IPS-18a (cell line): ENCODE results near the gene AUP1.

Experiments
- H3K27ac ChIP-seq: one replicate; pipeline ENCODE4 v1.5.1; 2013; ENCODE audit warnings: low read length
- H3K27me3 ChIP-seq: one replicate; pipeline ENCODE4 v1.6.1; 2013; ENCODE audit warnings: mild to moderate bottlenecking, low read length; ENCODE audit not compliant: control insufficient read depth, insufficient read depth
- H3K36me3 ChIP-seq: one replicate; pipeline ENCODE4 v1.6.1; 2013; ENCODE audit warnings: low read depth, low read length; ENCODE audit not compliant: control insufficient read depth
- H3K4me1 ChIP-seq: one replicate; pipeline ENCODE4 v1.6.1; 2013; ENCODE audit warnings: low read depth, low read length; ENCODE audit not compliant: control insufficient read depth
- H3K4me3 ChIP-seq: one replicate; pipeline ENCODE4 v1.5.1; 2013; ENCODE audit warnings: low read length
- H3K9ac ChIP-seq: one replicate; pipeline ENCODE4 v1.6.1; 2013; ENCODE audit warnings: mild to moderate bottlenecking, low read length, moderate library complexity
- H3K9me3 ChIP-seq: one replicate; pipeline ENCODE4 v1.6.1; 2013; ENCODE audit warnings: low read depth, low read length; ENCODE audit not compliant: control insufficient read depth

Gene AUP1

DNA sequence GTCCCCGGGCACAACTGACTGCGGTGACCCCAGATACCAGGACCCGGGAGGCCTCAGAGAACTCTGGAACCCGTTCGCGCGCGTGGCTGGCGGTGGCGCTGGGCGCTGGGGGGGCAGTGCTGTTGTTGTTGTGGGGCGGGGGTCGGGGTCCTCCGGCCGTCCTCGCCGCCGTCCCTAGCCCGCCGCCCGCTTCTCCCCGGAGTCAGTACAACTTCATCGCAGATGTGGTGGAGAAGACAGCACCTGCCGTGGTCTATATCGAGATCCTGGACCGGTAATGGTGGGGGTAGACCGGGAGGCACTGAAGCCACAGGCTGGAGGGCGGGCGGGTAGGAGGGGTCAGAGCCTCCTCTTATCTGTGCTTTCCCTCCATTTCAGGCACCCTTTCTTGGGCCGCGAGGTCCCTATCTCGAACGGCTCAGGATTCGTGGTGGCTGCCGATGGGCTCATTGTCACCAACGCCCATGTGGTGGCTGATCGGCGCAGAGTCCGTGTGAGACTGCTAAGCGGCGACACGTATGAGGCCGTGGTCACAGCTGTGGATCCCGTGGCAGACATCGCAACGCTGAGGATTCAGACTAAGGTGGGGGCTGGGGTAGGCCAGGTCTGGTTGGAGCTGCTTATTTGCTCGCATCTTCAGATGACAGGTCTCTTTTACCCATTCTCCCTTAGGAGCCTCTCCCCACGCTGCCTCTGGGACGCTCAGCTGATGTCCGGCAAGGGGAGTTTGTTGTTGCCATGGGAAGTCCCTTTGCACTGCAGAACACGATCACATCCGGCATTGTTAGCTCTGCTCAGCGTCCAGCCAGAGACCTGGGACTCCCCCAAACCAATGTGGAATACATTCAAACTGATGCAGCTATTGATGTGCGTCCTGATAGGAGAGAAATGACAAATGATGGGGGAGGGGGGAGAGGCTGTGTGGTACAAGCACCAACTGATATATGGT, 1.0 kb upstream of the AUP1 start:
- Histone ChIP-seq H3K4me3 (peak overlapping the region; percentile 98), H3K9me3 (no peaks in the 10 kb centered on the region), H3K27me3 (no peaks in the 10 kb centered on the region), H3K27ac (no peak overlapping the region), H3K4me1 (no peaks in the 10 kb centered on the region), H3K36me3 (peaks cover 33% of the 10 kb centered on the region), H3K9ac (peak overlapping the region; percentile 64)

- peaks cover 25% of the 10 kb centered on the region for H3K36me3 ChIP-seq
- H3K4me1 ChIP-seq: no peaks in the 10 kb centered on the region
- no peaks in the 10 kb centered on the region for H3K9me3 ChIP-seq
- peak overlapping the region; percentile 94 for H3K9ac ChIP-seq
- H3K27ac ChIP-seq: peak overlapping the region; percentile 88
- peak overlapping the region; percentile 98 for H3K4me3 ChIP-seq
- no peaks in the 10 kb centered on the region for H3K27me3 ChIP-seq
Measured at GRCh38 chr2:74528600-74529356, 728 bp downstream of the AUP1 start.

DNA sequence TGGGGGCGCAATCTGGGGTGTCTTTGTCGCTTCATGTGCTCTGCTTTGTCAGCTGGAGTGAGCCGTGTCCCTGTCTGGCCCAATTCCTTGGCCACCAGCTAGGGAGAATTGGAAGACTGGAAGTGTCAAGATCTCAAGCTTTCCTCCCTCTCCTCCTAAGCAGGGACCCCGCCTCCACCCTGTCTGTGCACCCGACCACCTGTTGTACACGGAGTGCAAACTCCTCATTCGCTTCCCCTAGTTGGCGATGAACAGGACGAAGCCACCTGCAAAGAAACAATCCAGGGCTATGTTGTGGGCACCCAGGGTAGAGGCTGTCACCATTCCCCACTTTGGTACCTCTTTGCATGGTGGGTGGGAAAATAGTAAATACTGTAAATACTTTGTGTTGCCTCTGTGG, 1.8 kb downstream of the AUP1 start:
- H3K9ac ChIP-seq: no peak overlapping the region
- no peak overlapping the region for H3K27ac ChIP-seq

DNA sequence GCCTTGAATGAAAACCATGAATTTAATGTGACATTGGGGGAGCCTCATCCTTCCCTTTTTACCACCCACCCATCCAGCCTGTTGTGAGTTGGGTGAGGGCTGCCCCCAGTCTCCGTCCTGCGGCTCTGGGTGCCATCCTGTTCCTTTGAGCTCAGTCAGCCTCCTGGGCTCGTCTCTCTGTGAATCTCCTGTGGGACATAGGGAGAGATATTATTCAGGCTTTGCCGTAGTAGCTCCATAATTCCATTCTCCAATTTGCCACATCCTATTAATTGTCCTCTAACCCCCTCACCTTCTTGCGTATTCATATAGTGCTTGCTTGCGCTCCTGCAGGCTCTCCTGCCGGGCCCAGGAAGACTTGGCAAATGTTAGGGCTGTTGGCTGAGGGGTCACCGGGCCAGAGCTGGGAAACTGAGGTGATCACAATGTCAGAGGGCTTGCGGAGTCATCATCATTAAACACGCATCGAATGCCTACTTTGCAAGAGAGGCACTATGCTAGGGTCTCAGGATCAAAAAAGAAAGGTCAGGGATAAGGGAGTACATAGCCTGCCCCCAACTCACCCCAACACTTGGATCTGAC, 2.8 kb downstream of the AUP1 start:
- Histone ChIP-seq H3K9me3 (no peaks in the 10 kb centered on the region), H3K9ac (no peak overlapping the region), H3K4me1 (no peaks in the 10 kb centered on the region), H3K27me3 (peaks cover 19% of the 10 kb centered on the region), H3K36me3 (peaks cover 14% of the 10 kb centered on the region), H3K4me3 (no peak overlapping the region), H3K27ac (no peak overlapping the region)

More for the DNA sequence above, 1.8 kb downstream of the AUP1 start:
- Histone ChIP-seq H3K36me3 (peaks cover 16% of the 10 kb centered on the region), H3K9me3 (no peaks in the 10 kb centered on the region), H3K4me1 (no peaks in the 10 kb centered on the region), H3K27me3 (peaks cover 9% of the 10 kb centered on the region), H3K4me3 (no peak overlapping the region)

DNA sequence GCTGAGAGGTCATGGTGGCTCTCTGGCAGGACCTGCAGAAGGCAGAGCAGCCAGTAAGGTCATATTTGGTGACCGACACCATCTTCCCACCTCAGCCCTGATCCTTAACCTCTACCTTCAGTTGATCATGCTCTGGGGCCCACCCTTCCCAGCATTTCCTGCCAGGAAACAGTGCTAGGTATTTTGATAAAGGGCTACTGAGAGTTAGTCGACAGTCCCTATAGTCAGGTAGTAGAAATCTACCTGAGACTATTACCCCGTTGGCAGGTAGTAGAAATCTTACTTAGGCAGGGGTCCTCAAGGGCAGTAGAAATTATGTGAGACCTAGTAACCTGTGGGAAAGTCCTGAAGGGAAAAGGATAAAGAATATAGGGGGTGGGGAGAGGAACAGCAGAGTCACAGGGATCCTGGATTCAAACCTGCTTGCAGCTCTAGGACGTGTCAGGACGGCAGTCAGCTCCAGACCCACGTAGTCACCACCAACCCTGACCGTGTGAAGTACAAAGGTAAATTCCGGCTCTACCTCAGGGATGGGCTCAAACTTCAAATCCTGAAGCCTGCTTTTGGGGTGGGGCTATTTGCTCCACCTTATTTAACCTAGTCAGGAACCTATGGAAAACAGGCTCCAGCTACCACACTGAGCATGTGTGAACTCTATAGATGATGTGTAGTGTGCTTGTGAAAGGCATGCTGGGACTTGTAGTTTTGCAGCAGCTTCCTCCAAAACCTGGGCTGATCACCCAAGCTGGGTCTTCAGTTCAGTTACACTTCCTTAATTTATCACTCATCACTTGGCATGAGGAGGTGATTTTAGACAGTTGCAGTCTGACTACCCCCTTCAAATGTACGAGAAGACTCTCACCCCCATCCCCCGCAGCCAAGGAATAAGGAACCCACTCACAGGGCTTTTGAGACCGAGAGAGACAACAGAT, 3.5 kb downstream of the AUP1 start, which contains the start of gene DQX1:
TSS of gene DQX1 (minus strand) at position 515 of the 932 bp plus-strand sequence. CDS start at position 13, 502 bp downstream.
- Histone ChIP-seq H3K27ac (no peak within 1 kb of the TSS), H3K27me3 (peaks cover 27% of the 10 kb centered on the region), H3K36me3 (peaks cover 14% of the 10 kb centered on the region), H3K9me3 (no peaks in the 10 kb centered on the region), H3K4me3 (no peak within 1 kb of the TSS), H3K9ac (no peak within 1 kb of the TSS), H3K4me1 (no peaks in the 10 kb centered on the region)

DNA sequence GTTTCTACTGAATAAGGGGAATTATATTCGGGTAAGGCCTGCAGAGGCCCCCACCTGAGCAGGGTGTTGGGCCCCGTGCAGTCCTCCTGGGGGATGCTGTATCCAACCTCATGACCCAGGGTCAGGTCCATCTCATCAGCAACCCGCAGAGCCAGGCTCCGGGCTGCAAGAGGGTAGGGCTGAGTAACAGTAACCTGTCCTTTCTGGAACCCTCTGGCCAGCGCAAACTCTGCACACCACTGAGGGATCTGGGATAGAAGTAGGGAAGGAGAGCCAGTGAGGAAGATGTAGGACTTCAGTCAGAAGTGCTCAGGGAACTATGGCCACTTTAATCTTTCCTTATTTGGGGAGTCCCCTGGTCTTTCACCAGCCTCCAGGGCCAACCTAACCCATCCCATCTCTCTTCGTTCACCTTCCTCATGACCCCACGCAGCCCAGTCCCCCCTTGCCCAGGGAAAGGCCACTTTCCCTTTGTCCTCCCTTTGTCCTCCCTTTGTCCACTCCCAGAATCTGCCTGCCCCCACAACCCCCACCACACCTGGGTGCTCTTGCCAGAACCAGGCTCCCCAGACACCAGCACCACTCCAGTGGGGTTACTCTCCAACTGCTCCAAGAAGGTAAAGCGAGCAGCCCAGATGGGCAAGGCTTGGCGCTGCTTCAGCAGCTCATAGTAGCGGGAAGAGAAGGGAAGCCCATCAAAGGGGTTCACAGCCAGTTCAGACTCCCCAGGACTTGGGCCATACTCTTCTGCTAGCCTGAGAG, 4.4 kb downstream of the AUP1 start:
- Histone ChIP-seq H3K9me3 (no peaks in the 10 kb centered on the region), H3K36me3 (peaks cover 14% of the 10 kb centered on the region), H3K27me3 (peaks cover 35% of the 10 kb centered on the region), H3K4me3 (no peak overlapping the region), H3K27ac (no peak overlapping the region), H3K4me1 (no peaks in the 10 kb centered on the region), H3K9ac (no peak overlapping the region)

- H3K27me3 ChIP-seq: peaks cover 47% of the 10 kb centered on the region
- no peak overlapping the region for H3K9ac ChIP-seq
- no peak overlapping the region for H3K27ac ChIP-seq
- H3K36me3 ChIP-seq: peaks cover 14% of the 10 kb centered on the region
- H3K4me1 ChIP-seq: no peaks in the 10 kb centered on the region
- no peaks in the 10 kb centered on the region for H3K9me3 ChIP-seq
- H3K4me3 ChIP-seq: no peak overlapping the region
Measured at GRCh38 chr2:74524005-74524404, 5.5 kb downstream of the AUP1 start.

DNA sequence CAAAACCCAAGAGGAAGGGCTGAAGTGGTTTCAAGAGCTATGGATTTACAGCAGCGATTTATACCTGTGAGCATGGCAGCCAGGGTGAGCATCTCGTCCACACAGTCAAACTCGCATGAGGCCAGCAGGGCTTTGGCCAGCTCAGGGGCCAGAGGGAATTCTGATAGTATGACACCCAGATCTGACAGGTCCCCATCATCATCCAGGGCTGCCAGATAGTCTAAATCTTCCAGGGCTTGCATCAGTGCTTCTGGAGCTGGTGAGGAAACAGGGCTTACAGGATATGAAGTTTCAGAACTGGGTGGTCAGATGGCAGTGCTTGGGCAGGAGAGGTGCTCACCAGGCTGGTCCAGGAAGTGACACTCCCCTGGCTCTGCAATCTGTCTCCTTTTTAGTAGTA, 7.0 kb downstream of the AUP1 start:
- Histone ChIP-seq H3K9me3 (no peaks in the 10 kb centered on the region), H3K9ac (no peak overlapping the region), H3K27me3 (peaks cover 61% of the 10 kb centered on the region), H3K36me3 (peaks cover 13% of the 10 kb centered on the region), H3K4me1 (no peaks in the 10 kb centered on the region), H3K27ac (no peak overlapping the region), H3K4me3 (no peak overlapping the region)

DNA sequence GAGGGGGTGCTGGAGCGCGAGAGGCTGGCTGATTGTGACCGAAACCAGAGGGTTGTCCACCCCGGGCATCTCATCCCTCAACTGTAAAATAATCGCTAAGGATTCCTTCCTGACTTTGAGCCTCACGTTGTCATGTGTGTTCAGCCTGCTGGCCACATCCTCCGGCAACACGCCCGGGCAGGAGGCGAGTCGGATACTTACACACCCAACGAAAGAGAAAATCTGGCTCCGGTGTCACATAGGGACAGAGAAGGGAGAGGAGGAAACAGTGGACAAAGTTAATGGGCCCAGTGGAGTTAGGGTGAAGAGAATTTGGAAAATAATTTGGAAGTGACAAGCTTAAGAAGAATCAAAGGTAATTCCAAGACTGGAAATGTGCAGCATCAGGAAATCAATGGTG, 12.9 kb downstream of the AUP1 start:
- no peak overlapping the region for H3K4me3 ChIP-seq
- H3K9me3 ChIP-seq: no peaks in the 10 kb centered on the region
- H3K4me1 ChIP-seq: no peaks in the 10 kb centered on the region
- no peak overlapping the region for H3K27ac ChIP-seq
- H3K27me3 ChIP-seq: peaks cover 100% of the 10 kb centered on the region
- no peaks in the 10 kb centered on the region for H3K36me3 ChIP-seq
- H3K9ac ChIP-seq: no peak overlapping the region

GRCh38 chr2:74515981-74516633, 13.4 kb downstream of the AUP1 start:
- Histone ChIP-seq H3K4me3 (peak overlapping the region; percentile 32), H3K36me3 (no peaks in the 10 kb centered on the region), H3K9me3 (no peaks in the 10 kb centered on the region), H3K4me1 (no peaks in the 10 kb centered on the region), H3K9ac (no peak overlapping the region), H3K27me3 (peaks cover 100% of the 10 kb centered on the region), H3K27ac (no peak overlapping the region)
